ENCODE measurements around the gene CYP19A1.

Gene CYP19A1

GRCh38 chr15:51359981-51360380 lies 21.6 kb upstream of the CYP19A1 start:
- DNase-seq (ENCODE audit: low spot score) = no peak

GRCh38 chr15:51356983-51357382 lies 18.6 kb upstream of the CYP19A1 start:
- peak; percentile 27 for DNase-seq (ENCODE audit: low spot score)

DNA sequence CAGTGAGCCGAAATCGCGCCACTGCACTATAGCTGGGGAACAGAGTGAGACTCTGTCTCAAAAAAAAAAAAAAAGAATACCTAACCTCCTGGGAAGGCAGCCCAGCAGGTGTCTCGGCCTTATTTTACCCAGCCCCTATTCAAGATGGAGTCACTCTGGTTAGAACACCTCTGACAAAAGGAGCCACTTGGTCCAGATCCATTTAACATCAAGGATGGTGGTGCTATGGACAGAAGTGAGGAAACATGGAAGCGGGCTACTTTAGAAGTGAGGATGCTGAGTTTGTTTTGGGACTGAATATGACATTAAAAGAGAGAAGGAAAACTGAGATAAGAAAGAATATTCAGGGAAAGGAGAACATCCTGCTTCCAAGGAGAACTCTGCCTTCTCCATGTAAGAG lies 17.8 kb upstream of the CYP19A1 start:
- no peak for DNase-seq (ENCODE audit: low spot score)

- DNase-seq (ENCODE audit: low spot score) = no peak
These were observed 16.7 kb upstream of the CYP19A1 start for GRCh38 chr15:51355096-51355495.

- no peak for DNase-seq (ENCODE audit: low spot score)
These were observed 15.6 kb upstream of the CYP19A1 start for GRCh38 chr15:51353976-51354375.

DNA sequence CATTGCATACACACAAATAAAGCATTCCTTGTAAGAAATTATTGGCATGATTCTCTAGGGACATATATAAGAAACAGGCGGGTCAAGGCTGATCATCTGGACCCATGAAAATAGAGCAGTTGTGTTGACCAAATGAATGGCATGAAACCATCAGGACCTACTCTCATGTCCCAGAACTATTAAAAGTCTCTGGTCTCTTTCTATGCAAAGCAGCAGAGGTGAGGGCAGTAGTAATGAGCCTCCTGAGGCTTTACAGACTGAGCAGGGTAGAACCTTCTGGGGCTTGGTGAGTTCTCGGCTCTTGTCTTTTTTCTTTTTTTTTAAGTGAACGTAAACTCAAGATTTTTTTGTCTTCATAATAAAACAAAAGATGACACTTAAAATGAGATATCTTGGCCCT lies 12.3 kb upstream of the CYP19A1 start:
- DNase-seq (ENCODE audit: low spot score) = no peak

DNA sequence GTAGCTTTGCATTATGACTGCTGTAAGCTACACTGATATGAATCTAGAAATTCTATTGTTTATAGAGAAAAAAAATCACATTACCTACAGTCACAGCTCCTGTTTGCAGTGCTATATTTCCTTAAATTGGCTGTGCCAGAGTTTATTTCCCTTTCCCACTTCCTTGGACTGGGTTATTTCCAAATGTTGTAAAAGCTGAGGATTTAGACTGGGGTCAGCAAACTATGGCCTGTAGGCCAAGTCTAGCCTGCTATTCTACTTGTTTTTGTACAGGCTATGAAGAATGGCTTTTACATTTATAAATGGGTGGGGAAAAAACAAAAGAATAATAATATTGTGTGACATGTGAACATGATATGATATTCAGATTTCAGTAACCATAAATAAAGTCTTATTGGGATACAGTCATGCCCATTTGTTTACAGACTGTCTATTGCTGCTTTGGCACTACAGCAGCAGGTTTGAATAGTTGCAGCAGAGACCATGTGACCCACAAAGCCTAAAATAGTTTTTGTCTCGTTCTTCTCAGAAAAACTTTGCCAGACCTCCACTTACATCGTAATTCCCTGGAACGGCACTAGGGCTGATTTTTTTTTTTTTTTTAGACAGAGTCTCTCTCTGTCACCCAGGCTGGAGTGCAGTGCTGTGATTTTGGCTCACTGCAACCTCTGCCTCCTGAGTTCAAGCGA lies 10.9 kb upstream of the CYP19A1 start:
- no peak for DNase-seq (ENCODE audit: low spot score)

- no peak for DNase-seq (ENCODE audit: low spot score)
These were observed 10.3 kb upstream of the CYP19A1 start for GRCh38 chr15:51348688-51349087.

GRCh38 chr15:51346136-51346535 lies 7.7 kb upstream of the CYP19A1 start:
- no peak for DNase-seq (ENCODE audit: low spot score)

DNA sequence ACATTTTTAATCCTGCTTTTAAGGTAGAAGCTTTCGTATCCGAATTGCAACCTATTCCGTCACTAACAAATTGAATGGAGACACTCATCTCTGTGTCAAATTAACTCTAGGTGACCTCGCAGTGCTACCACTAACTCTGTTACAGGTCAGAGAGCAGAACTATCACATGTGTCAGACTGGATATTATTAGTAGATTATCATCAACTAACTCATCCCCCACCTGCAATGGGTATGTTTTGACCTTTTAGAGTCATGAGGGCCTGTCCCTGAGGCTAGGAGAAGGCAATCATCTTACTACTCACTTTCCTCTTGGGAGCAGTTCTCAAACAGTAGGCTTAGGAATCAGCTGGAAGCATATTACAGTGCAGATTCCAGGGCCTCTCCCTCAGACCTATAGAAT lies 5.1 kb upstream of the CYP19A1 start:
- DNase-seq (ENCODE audit: low spot score) = no peak

DNA sequence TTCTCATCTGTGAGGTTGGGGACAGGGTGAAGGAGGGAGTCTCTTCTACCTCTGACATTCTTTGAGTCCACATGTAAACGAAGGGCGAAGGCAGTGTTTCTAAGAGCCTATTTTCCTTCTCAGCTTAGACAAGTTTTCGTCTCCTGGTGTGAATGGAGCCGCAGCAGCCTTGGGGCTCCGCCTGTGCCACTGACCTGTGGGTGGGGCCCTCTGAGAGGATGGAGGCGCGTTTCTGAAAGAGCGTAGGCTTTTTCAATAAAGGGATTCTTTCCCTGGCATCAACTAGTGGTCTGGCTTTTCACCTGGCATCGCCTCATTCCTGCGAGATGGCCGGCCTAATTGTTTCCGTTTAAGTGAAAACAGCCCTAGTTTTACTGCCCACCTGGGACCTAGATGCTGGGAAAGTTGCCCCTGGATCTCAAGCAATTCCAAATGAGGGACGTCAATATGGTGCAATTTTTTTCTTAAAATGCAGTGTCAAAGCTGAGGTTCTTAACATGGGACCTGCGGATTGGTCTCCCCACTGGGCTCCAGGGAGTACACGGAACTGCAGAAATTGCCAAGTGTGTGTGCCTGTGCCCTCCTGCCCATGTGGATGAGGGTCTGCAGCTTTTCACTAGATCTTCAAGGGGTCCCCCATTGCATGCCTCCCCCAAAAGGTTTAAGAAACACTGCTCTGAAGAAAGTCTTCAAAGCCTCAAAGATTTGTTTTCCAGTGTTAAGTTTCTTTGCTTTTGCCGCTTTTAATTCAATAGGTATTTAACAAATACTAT lies 4.0 kb upstream of the CYP19A1 start:
- DNase-seq (ENCODE audit: low spot score) = no peak

GRCh38 chr15:51341366-51342226 lies 3.2 kb upstream of the CYP19A1 start, which contains the start of gene GLDN:
Gene GLDN (plus strand): TSS chr15:51341655. CDS start chr15:51341685, 30 bp downstream.
- DNase-seq (ENCODE audit: low spot score) = no peak

- no peak for DNase-seq (ENCODE audit: low spot score)
These were observed 2.6 kb downstream of the CYP19A1 start for GRCh38 chr15:51335538-51336410.

- no peak for DNase-seq (ENCODE audit: low spot score)
These were observed 3.3 kb downstream of the CYP19A1 start for GRCh38 chr15:51335087-51335486.

DNA sequence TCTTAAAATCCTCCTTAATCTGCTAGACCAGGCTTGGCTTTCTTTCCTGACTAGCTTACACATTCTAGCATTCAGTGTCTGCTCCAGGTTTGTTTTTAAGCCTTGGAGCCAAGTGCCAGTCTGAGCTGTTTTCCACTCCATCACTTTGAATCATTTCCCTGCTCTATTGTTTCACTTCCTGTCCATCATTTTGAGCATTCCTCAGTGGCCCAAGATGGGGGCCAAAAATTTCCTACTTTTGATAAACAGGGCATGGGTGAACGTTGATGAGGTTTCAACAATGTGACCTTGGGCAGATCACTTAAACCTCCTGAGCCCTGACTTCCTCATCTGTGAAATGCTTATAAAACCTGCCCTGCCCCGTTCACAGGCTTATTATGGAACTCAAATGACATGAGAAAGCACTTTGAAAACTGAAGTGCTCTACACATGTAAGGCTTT lies 4.4 kb downstream of the CYP19A1 start:
- no peak for DNase-seq (ENCODE audit: low spot score)

- no peak for DNase-seq (ENCODE audit: low spot score)
These were observed 4.8 kb downstream of the CYP19A1 start for GRCh38 chr15:51333571-51333970.

GRCh38 chr15:51332206-51333147 lies 5.9 kb downstream of the CYP19A1 start:
- no peak for DNase-seq (ENCODE audit: low spot score)

- no peak for DNase-seq (ENCODE audit: low spot score)
These were observed 7.3 kb downstream of the CYP19A1 start for GRCh38 chr15:51331141-51331540.

- no peak for DNase-seq (ENCODE audit: low spot score)
These were observed 9.5 kb downstream of the CYP19A1 start for GRCh38 chr15:51328926-51329325.

- no peak for DNase-seq (ENCODE audit: low spot score)
These were observed 11.3 kb downstream of the CYP19A1 start for GRCh38 chr15:51327081-51327480.
